HL-60/S4 (cell line): Measurements from ENCODE around the gene CNDP2.
"Not testable (repeated sequence)": the region's sequence is repeated elsewhere in the genome, so short reads cannot be mapped to it uniquely, and the experiment has no call there.

Experiments used
- in situ Hi-C: fragments of 300-500 bp; cut with MboI; formaldehyde crosslinking; loops from 2 replicates; pipeline ENCODE4 v1.14.3; 2022; ENCODE audit warnings: low sequenced_read_pairs

Gene CNDP2

GRCh38 chr18:74499633-74500032 is 3.5 kb downstream of the CNDP2 start:
- in situ Hi-C loops = no loop called here

- in situ Hi-C loops = no loop called here
Observed at GRCh38 chr18:74500372-74500771, 4.2 kb downstream of the CNDP2 start.

- in situ Hi-C loops = not testable (repeated sequence)
Observed at GRCh38 chr18:74500774-74501173, 4.6 kb downstream of the CNDP2 start.

GRCh38 chr18:74501386-74501785 is 5.2 kb downstream of the CNDP2 start:
- in situ Hi-C loops = no loop called here

GRCh38 chr18:74503137-74503536 is 7.0 kb downstream of the CNDP2 start:
- in situ Hi-C loops = no loop called here

GRCh38 chr18:74505776-74506175 is 9.6 kb downstream of the CNDP2 start:
- in situ Hi-C loops = no loop called here

- in situ Hi-C loops = no loop called here
Observed at GRCh38 chr18:74506448-74507084, 10.4 kb downstream of the CNDP2 start.

- in situ Hi-C loops = no loop called here
Observed at GRCh38 chr18:74507097-74507881, 11.1 kb downstream of the CNDP2 start.

- in situ Hi-C loops = no loop called here
Observed at GRCh38 chr18:74507927-74508326, 11.8 kb downstream of the CNDP2 start.

- in situ Hi-C loops = no loop called here
Observed at GRCh38 chr18:74508366-74508765, 12.2 kb downstream of the CNDP2 start.

- in situ Hi-C loops = no loop called here
Observed at GRCh38 chr18:74508821-74509225, 12.7 kb downstream of the CNDP2 start.

GRCh38 chr18:74509856-74510769 is 13.9 kb downstream of the CNDP2 start:
- in situ Hi-C loops = no loop called here

GRCh38 chr18:74510770-74511095 is 14.6 kb downstream of the CNDP2 start:
- in situ Hi-C loops = no loop called here

GRCh38 chr18:74511823-74512222 is 15.7 kb downstream of the CNDP2 start:
- in situ Hi-C loops = no loop called here

- in situ Hi-C loops = no loop called here
Observed at GRCh38 chr18:74512321-74513053, 16.3 kb downstream of the CNDP2 start.

- in situ Hi-C loops = no loop called here
Observed at GRCh38 chr18:74513149-74513882, 17.2 kb downstream of the CNDP2 start.

GRCh38 chr18:74513883-74514205 is 17.7 kb downstream of the CNDP2 start:
- in situ Hi-C loops = no loop called here

GRCh38 chr18:74514860-74515495 is 18.8 kb downstream of the CNDP2 start:
- in situ Hi-C loops = no loop called here

- in situ Hi-C loops = no loop called here
Observed at GRCh38 chr18:74515620-74516231, 19.6 kb downstream of the CNDP2 start.
